Measurements from ENCODE around the gene ALG14.

Gene ALG14

GRCh38 chr1:94979131-94979530 lies 93.6 kb downstream of the ALG14 start:
- no peak for DNase-seq (ENCODE audit: low read depth)
- no peak overlapping the region for H3K4me3 ChIP-seq (ENCODE audit: low read depth, low read length)
- no peak for TF ChIP-seq CTCF (IDR thresholded peaks at IDR 0.05; ENCODE audit: control insufficient read depth, extremely low read depth, insufficient read depth)

GRCh38 chr1:94978401-94978800 lies 94.3 kb downstream of the ALG14 start:
- TF ChIP-seq CTCF (IDR thresholded peaks at IDR 0.05; ENCODE audit: control insufficient read depth, extremely low read depth, insufficient read depth) = no peak
- DNase-seq (ENCODE audit: low read depth) = no peak
- no peak overlapping the region for H3K4me3 ChIP-seq (ENCODE audit: low read depth, low read length)

- TF ChIP-seq CTCF (IDR thresholded peaks at IDR 0.05; ENCODE audit: control insufficient read depth, extremely low read depth, insufficient read depth) = no peak
- no peak overlapping the region for H3K4me3 ChIP-seq (ENCODE audit: low read depth, low read length)
Observed at GRCh38 chr1:94976971-94977548, 95.7 kb downstream of the ALG14 start.

GRCh38 chr1:94974824-94975223 lies 97.9 kb downstream of the ALG14 start:
- no peak overlapping the region for H3K4me3 ChIP-seq (ENCODE audit: low read depth, low read length)
- no peak for DNase-seq (ENCODE audit: low read depth)
- TF ChIP-seq CTCF (IDR thresholded peaks at IDR 0.05; ENCODE audit: control insufficient read depth, extremely low read depth, insufficient read depth) = no peak

More at GRCh38 chr1:94976971-94977548, 95.7 kb downstream of the ALG14 start:
- DNase-seq (ENCODE audit: low read depth) = no peak

- no peak overlapping the region for H3K4me3 ChIP-seq (ENCODE audit: low read depth, low read length)
- DNase-seq (ENCODE audit: low read depth) = no peak
- no peak for TF ChIP-seq CTCF (IDR thresholded peaks at IDR 0.05; ENCODE audit: control insufficient read depth, extremely low read depth, insufficient read depth)
Observed at GRCh38 chr1:94974241-94974640, 98.5 kb downstream of the ALG14 start.

- no peak for DNase-seq (ENCODE audit: low read depth)
- H3K4me3 ChIP-seq (ENCODE audit: low read depth, low read length) = no peak overlapping the region
- TF ChIP-seq CTCF (IDR thresholded peaks at IDR 0.05; ENCODE audit: control insufficient read depth, extremely low read depth, insufficient read depth) = no peak
Observed at GRCh38 chr1:94973309-94973922, 99.3 kb downstream of the ALG14 start.

GRCh38 chr1:94971491-94971924 lies 101.2 kb downstream of the ALG14 start:
- H3K4me3 ChIP-seq (ENCODE audit: low read depth, low read length) = no peak overlapping the region
- DNase-seq (ENCODE audit: low read depth) = no peak
- TF ChIP-seq CTCF (IDR thresholded peaks at IDR 0.05; ENCODE audit: control insufficient read depth, extremely low read depth, insufficient read depth) = no peak

Data from LNCaP clone FGC (cell line).